ENCODE results near the gene ZMYND19.
"Not testable (repeated sequence)": the region's sequence is repeated elsewhere in the genome, so short reads cannot be mapped to it uniquely, and the experiment has no call there.

ZMYND19 gene

DNA sequence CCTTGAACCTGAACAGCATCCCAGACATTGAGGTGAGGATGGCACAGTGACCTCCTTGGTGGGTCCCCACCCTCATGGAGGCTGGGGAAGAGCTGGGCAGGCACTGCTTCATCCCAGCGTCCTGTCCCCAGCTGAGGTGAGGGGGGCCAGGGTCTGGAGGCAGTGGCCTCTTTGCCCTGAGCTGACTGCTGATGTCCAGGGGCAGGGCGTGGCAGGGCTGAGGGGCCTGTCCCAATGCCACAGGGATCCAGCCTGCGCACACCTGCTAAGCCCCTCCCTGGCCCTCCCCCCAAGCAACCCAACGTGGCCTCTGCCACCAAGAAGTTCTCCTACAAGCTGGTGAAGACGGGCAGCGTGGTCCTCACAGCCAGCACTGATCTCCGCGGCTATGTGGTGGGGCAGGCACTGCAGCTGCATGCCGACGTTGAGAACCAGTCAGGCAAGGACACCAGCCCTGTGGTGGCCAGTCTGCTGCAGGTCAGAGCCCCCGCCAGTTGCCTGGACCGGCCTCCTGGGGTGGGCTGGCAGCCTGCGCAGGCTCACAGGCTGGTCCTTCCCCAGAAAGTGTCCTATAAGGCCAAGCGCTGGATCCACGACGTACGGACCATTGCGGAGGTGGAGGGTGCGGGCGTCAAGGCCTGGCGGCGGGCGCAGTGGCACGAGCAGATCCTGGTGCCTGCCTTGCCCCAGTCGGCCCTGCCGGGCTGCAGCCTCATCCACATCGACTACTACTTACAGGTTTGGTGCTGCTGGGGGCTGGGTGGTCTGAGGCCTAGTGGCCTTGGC is 23.6 kb upstream of the ZMYND19 start:
- no peak for DNase-seq

DNA sequence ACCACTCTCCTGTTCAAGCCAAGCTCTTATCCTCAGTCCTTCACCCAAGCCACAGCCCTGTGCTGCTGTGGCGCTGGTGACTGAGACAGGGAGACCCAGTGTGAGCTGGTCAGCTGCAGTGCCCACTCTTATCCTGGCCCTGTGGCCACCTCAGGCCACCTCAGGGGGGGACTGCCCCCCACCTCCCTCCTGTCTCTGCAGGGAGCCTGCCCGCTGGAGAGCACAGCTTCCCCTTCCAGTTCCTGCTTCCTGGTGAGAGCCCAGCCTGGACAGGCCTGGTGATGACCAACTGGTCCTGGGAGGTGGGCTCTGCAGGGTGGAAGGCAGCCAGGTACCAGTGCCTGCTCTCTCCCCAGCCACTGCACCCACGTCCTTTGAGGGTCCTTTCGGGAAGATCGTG is 22.9 kb upstream of the ZMYND19 start:
- no peak for DNase-seq

DNA sequence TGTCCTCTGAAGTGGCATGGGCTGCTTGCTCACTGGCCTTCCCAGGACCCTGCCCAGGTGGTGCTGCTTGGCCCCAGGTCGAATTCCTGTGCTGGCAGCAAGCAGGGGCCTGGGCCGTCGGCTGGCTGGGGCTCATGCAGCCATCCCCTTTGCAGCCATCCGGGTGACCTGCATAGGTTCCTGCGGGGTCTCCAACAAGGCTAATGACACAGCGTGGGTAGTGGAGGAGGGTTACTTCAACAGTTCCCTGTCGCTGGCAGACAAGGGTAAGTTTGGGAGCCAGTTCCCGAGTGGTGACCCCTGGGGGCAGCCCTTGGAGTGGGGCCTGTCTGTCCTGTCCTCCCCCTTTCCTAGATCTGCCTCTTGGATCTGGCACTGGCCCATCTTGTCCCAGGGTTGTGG is 22.4 kb upstream of the ZMYND19 start:
- DNase-seq: no peak

DNA sequence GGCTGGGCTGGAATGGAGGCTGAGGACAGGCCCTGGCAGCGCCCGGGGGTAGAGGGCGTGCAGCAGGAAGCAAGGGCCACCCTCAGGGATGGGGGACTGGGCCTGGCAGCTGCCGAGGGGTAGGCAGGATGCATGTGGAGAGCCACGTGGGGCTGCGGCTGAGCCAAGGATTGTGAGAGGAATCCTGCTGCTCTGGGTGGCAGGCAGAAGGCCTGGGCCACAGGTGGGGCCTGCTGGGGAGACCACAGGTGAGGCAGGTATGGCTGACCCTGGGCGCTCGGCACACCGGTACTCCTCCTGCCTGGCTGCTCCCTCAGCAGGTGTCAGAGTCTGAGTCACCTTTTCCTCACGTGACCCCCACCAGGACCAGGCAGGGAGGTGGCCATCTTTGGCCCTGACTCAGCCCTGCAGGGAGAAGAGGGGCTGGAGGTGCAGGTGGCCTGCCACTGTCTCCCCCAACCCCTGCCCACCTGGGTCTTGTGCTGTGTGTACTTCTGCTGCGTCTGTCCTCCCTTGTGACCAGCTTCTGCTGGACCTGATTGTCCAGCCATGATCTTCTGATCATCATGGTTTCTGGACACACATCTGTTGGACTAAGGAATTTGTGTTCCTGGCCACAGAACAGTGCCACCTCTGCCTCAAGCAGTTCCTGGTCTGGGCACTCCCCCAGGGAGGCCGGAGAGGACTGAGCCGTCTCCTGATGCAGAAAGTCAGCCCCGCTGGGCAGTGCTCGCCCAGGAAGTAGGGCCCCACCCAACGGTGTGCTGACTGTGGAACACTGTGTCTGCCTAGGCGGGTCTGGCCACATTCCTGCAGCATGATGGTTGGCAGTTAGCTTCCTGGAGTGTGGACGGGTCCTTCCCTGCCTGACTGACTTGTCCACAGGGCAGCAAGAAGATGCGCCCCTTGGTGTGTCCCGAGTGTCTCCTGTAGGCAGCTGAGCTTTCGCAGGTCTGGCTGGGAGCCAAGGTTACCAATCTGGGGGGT is 21.6 kb upstream of the ZMYND19 start:
- DNase-seq: no peak

DNA sequence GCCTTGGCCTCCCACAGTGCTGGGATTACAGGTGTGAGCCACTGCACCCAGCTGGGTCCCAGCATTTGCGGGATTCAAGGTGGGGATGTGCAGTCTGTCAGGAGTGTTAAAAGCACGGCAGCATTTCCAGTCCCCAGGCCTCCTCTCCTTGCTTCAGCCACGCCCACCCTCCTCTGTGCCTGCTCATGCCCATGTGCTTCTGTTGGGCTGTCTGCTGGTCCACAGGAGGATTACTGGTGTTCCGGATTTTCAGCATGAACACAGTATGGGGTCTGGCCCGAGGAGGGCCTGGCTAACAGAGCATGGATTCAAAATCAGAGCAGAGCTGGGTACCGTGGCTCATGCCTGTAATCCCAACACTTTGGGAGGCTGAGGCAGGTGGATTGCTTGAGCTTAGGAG is 20.6 kb upstream of the ZMYND19 start:
- DNase-seq: no peak

DNA sequence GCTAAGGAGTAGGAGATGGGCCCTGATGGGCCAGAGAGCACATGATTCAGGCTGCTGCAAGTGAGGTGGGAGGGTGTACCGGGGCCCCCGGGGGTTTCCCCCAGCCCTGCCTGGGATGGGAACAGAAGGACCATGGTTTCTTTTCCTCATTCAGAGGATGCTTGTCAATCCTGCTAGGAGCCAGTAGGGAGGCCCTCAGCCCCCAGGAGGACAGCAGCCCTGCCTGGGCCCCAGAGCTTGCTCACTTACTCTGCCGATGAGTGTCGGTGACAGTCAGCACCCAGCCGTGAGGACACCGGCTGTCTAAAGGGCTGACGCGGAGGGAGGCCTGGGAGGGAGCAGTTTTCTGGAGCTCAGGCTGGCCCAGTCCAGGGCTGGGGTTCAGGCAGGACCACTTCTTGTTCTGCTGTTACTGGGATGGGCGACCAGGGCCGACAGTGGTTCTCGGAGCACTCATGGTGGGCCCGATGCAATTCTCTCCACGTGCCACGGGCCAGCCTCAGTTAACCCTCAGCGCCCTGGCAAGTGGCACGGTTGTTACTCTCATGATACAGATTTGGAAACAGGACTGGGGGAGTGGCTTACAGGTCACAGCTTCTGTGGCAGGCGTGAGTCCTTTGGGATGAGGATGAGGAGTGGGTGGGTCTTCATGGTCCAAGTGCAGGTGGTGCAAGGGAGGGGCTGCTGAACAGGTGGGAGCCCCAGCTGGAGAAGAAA is 17.0 kb upstream of the ZMYND19 start:
- DNase-seq: peak; percentile 78

DNA sequence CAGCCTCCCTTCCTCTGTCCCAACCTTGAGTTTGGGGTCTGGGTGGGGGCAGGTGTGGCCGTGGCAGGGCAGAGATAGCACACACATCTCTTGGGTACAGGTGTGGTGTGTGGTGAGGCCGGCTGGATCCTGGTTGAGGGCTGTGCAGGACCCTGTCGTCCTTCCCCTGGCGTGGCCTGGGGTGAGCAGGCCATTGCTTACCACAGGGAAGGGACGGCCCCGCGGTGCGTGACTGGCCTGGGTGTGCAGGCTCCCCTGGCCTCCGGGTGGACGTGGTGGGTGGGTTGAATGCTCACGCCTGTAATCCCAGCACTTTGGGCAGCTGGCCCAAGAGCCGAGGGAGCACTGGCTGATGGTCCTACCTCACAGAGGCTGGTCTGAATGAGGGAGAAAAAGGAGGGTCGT is 16.4 kb upstream of the ZMYND19 start:
- DNase-seq: no peak

DNA sequence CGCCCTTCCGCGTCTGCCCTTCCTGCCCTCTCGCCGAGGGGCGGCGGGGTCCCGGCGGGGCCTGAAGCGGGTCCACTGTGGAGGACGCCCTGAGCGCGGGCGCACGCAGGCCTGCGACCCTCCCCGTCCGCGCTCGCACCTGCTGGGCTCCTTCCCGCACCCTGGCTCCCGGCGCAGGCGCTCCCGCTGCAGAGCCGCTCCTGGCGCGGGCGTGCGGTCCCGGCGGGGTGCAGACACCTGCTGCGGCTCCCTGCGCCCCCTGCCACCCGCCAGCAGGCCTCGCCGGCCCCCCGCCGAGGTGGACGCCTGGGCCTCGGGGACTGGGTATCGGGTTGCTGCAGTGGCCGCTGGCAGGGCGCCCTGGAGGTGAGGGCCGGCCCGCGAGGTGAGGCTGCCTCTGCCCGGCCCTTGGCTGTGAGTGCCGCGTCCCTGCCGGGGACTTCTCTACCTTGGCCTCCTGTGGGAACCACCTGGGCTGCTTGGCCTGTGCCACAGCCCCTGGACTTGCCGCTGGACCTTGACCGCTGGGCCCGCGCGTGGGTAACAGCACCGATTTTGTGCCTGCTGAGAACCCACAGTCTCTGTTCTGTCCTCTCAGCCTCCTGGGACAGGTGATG is 15.8 kb upstream of the ZMYND19 start:
- DNase-seq: no peak

DNA sequence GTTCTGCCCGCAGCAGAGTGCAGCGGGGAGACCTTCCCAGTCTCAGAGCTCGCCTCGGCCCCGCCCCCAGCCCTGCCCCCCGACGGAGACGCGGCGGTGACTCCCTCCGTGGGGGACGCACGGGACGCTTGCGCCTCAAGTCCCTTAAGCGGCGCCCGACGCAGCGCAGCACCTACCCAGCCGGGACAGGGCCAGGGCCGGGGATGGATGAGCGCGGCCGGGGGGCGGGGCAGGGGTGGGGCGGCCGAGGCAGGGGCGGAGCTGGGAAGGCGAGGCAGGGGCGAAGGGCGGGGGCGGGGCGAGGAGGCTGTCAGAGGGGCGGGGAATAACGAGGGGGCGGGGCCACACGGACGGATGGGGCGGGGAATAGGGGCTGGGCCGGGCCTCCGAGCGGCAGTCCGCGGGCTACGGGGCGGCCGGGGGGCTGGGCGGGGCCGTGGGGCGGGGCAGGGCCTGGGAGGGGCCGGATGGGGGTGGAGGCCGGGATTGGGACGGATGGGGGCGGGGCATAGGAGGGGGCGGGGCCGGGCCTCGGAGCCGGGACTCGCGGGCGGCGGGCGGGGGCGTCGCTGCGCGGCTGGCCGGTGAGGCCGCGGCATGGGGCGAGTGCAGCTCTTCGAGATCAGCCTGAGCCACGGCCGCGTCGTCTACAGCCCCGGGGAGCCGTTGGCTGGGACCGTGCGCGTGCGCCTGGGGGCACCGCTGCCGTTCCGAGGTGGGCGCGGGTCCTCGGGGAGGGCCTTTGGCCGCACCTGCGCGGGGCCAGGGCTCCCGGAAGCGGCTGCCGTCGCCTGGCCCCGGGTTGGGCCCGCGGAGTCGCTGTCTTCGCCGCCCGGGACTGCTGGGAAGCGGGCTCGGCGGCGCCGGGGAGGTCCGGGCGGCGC is 15.1 kb upstream of the ZMYND19 start, which contains the start of gene ARRDC1:
Gene ARRDC1 (plus strand): TSS at position 566 of the 884 bp plus-strand sequence. CDS start 32 bp downstream, at position 598.
- DNase-seq: peak; percentile 97

DNA sequence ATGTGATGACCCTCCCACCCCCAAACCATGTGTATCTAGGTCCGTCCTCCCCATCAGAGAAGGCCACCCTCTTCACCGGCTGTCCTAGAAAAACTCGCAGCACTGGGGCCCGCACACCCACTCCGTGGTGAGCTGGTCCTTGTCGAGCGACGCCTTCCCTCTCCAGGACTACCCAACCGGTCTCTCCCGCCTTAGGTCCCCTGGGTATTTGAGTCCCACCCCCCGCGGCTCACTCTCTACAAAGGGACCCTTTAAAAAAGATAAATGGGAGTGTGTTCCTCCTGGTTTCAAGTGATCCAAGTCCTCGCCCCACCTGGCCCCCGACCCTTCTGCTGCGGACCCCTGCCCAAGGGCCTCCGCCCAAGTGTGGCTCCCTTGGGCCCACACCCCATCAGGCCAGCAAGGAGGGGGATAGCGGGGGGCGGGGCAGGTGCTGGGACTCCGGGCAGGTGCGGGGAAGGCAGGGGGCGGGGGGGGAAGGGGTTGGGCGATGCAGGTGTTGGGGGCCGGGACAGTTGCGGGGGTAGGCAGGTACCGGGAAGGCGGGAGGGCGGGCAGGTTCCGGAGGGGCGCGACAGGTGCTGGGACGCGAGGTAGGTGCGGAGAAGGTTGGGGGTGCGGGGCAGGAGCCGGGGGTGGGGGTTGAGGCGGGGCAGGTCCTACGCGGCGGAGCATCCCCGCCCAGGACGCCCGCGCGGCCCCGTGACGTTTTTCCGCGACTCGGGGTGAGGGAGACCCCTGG is 14.2 kb upstream of the ZMYND19 start:
- no peak for DNase-seq

DNA sequence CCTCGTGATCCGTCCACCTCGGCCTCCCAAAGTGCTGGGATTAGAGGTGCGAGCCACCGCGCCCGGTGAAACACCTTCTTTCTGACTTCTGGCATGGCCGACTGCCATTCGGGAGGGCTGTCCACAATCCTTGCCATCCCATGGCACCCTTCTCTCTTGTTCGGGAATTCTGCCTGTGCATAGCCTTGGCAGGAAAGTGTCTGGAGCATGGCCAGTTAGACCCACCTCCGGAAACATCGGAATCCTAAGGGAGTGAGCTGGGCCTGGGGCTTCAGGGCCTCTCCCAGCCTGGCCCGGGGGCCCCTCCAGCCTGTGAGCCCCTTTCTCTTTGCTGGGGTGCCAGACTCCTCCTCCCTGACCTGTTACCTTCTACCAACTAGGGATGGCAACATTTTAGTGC is 13.6 kb upstream of the ZMYND19 start:
- DNase-seq: no peak

DNA sequence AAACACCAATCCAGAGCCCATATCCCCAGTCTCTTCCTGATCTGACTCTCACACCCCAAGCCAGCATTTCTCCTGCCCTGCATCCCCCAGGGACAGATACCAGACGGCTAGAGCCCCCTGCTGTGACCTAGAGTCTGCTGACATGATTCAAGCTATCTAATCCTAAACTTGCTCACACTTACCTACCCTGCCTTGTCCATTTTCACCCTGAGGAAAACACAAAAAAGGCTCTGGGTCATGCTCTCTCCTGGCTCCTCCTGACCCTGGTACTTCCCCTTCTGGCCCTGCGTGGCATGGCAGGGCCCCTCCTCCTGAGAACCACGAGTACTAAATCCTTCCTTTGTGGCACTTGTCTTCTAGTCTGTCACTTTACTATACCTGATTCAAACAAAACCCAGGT is 12.3 kb upstream of the ZMYND19 start:
- DNase-seq: peak; percentile 58

DNA sequence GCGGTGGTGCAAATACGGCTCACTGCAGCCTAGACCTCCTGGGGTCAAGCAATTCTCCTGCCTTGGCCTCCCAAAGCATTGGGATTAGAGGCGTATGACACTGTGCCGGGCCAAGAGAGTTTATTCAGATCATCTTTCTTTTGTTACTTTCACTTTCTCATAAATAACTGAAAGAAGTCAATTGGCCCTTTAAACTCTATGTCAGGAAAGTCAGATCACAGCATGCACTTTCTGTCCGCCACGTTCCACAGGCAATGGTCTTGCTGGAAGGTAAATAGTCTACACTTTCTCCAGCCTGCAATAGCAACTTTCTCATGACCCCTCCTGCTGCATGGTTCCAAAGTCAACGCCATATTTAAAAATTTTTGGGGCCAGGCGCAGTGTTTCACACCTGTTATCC is 8.6 kb upstream of the ZMYND19 start:
- no peak for DNase-seq

DNA sequence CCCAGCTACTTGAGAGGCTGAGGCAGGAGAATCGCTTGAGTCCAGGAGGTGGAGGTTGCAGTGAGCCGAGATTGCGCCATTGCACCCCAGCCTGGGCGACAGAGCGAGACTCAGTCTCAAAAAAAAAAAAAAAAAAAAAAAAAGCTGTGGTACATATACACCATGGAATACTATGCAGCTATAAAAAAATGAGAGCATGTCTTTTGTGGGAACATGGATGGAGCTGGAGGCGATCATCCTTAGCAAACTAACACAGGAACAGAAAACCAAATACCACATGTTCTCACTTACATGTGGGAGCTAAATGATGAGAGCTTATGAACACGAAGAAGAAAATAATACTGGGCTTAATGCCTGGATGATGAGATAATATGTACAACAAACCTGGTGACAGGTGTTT is 6.3 kb upstream of the ZMYND19 start:
- not testable (repeated sequence) for DNase-seq

DNA sequence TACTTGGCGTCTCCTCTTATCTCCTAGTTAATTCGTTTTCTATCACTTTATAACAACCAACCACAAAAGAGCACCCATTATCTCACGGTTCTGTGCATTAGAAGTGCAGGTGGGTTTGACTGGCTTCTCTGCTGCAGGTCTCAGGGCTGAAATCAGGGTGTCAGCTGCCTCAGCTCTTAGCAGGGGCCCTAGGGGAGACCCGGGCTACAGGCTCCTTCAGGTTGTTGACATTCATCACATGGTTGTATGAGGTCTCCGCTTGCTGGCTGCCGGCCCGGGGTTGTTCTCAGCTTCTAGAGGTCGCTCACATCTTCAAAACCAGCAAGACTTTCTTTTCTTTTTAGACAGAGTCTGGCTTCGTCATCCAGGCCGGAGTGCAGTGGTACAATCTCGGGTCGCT is 2.9 kb upstream of the ZMYND19 start:
- DNase-seq: no peak

DNA sequence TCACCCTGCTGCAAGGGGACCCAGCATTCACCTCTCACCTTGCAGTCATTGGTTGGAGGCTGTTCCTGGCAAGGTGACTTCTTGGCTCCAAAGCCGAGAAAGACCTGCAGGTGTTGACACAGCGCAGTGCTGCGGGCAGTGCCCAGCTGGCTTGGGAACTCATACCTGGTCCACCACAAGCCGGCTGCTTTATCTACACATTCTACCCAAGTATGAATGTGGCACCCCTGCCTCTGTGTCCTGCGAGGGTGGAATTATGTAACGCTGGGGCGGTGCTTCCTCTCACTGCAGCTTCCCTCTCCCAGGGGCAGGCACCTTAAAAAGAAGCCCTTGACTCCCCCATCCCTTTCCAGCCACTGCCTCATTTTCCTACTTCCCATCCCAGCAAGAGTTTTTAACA is 2.5 kb upstream of the ZMYND19 start:
- no peak for DNase-seq

DNA sequence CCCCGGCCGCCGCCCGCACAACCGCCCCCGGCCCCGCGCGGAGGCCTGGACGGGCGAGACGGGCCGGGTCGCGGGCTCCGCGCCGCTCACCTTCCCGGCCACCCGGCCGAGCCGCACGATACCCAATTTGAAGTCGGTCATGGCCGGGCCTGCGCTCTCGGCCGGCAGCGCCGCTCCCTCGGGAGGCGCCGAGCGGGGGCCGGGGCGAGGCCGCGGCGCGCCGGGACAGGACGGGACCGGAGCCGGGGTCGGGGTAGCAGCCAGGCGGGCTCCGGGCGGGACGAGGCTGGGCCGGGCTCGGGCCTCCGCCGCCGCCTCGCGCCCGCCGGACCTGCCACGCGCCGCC is 216 bp downstream of the ZMYND19 start:
- DNase-seq: no peak

DNA sequence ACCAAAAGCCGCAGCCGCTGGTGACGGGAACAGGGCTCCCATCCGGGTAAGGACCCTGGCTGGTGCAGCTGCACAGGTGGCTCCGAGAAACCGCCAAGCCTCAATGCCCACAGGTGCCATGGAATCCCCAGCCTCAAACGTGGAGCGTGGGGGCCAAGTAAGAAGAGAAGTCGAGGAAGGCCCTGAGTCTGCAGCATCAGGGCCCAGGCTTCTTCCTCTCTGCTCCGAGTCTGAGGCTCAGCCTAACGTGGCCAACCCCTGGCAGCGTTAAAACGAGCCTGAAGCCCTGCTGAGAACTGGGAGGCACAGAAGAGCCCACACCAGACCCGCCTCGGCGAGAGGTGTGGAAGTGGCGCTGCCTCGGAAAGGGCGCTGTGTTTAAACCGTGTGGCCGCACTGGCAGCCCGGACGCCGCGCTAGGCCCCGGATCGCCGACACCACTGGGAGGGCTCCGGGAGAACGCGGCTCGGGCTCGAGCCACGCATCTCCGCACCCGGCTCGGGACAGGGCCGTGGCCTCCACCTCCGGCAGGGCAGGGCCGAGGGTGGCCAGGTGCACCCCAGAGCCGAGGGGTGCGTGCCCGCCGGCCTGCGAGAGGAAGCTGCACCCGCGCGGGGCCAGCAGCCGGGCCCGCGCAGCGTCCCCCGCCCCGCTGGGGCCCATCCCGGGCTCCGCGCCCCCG is 730 bp downstream of the ZMYND19 start:
- DNase-seq: no peak

DNA sequence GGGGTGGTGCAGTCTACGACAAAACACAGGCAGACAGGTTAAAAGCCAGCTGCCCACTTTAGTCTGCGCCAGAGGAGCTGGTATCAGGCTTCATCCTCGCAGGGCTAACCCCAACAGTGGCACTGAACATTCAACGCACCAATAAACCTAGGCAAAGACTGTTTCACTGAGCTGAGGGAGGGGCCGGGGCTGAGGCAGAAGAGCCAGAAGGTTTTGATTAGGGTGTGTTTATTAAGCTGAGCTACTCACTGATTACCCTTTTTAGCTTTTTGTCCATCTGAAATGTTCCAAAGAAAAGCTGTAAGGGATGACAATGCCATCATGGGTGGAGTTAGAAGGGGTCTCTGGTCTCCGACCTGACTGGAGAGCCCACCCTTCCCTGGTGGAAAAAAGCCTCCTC is 1.4 kb downstream of the ZMYND19 start:
- DNase-seq: no peak

DNA sequence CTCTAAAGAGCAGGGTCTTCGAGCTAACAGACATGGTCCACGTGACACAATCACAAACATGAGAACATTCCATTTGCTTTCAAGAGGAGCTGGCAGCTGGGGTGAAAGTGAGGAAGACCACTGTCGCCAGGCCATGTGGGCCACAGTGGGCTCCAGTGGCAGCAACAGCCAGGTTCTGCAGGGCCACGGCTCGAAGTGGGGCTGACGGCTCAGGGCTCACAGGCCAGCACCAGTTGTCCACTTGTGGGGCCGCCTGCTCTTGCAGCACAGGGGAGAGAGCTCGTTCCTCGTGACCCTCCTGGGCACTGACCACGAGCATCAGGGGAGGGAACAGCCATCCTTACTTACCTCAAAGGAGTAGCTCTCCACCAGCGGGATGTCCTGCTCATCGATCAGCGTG is 2.0 kb downstream of the ZMYND19 start:
- DNase-seq: no peak

DNA sequence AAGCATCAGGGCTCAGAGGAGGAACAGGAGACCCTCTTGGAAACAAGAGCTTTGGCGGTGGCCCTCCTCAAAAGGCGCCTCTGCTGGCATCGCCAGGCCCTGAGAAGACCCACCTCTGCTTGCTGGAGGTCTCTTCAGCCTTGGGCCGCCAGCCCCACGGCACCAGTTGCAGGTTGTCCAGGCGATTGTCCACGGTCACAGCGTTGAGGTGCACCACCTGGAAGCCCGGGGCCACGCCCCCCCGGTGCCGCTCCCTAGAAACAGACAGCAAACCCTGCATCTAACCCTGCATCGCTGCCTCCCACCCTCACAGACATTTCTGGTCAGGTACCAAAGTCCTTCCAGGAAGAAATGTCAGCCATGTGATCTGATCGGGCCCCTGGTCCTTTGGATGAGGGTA is 3.5 kb downstream of the ZMYND19 start:
- no peak for DNase-seq

Measured in suppressor macrophage treated with lipopolysaccharide for 4 hours (primary cell).